ENCODE results near the gene MSH2.
"Not testable (repeated sequence)": the region's sequence is repeated elsewhere in the genome, so short reads cannot be mapped to it uniquely, and the experiment has no call there.

- TF ChIP-seq POLR2A (IDR thresholded peaks at IDR 0.05; ENCODE audit: low read length); GATA1 (IDR thresholded peaks at IDR 0.05; ENCODE audit: low read depth, low read length): not testable (repeated sequence)
Measured at GRCh38 chr2:47433445-47433844, 30.5 kb downstream of the MSH2 start.

Data from erythroblast (primary cell).